ENCODE results near the gene LCN6. TPM values are rescaled to one million over a fixed set of nuclear protein-coding genes. Genes with fewer than 3 reads are reported as not detected.

Gene LCN6
- total and polyA plus RNA-seq, 10 of the 15 experiments (the other 5 are each of a cell fraction or from before 2014, with no cell fraction given): not detected

DNA sequence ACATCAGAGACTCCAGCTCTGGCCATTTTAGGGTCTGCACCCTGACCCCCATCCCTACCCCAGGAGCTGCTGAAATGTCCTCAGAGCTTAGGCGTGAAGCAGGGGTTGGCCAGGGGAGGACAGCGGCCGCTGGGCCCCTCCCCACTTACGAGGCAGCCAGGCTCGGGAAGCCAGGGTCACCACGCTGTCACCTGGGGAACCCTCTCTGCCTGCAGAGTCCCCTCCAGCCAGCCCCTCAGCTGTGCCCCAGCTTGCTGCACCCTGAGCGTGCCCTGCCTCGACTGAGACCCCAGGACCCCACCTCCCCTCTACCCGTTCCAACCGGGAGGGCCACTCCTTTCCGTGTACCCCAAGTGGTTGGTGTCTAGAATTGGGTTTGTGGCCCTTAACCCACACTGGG lies 8.3 kb downstream of the LCN6 start:
- intact Hi-C loops (cut with micrococcal nuclease; ENCODE audit: unreplicated experiment) (no loop called here), in situ Hi-C loops (cut with MboI) (no loop called here)
- Histone ChIP-seq H4K20me1 (ENCODE audit: control insufficient read depth, insufficient read depth) (no peaks in the 10 kb centered on the region), H2AFZ (ENCODE audit: control insufficient read depth, low read depth, low read length) (no peak overlapping the region), H3K9ac (ENCODE audit: control insufficient read depth, insufficient read depth, low read length) (no peak overlapping the region), H3K27ac (ENCODE audit: control insufficient read depth, insufficient read depth) (no peak overlapping the region), H3K27me3 (replicated peaks in 1 of 2; ENCODE audit: control insufficient read depth in 2 of 2, insufficient read depth in 2 of 2, low read length in 1 of 2) (peaks cover 0 to 8% of the 10 kb centered on the region in 2 experiments; a peak in 3 of 4 replicates), H3K9me3 (replicated peaks; ENCODE audit: control insufficient read depth, insufficient read depth, low read length) (no peaks in the 10 kb centered on the region), H3K36me3 (ENCODE audit: control insufficient read depth in 2 of 2, insufficient read depth in 2 of 2, low read length in 1 of 2) (no peaks in the 10 kb centered on the region), H3K79me2 (ENCODE audit: control insufficient read depth, insufficient read depth, low read length) (no peaks in the 10 kb centered on the region), H3K4me1 (ENCODE audit: control insufficient read depth, insufficient read depth, low read length) (peaks cover 15% of the 10 kb centered on the region), H3K4me2 (ENCODE audit: control insufficient read depth, insufficient read depth) (no peak overlapping the region), H3K4me3 (no peak overlapping the region)
- ChIA-PET RAD21 (ENCODE audit: unreplicated experiment) (no interaction called here), POLR2A (interaction anchor here (1.1 kb wide), 1 partner anchor 12 kb away, joined by 4 read pairs; no protein-coding TSS in a partner anchor), CTCF (no interaction called here), SMC1A (ENCODE audit: uncharacterized antibody, unreplicated experiment) (no interaction called here)
- 61% methylated on average over 11 of the region's 11 CpGs for WGBS (ENCODE audit: insufficient coverage, insufficient replicate concordance, low lambda C conversion rate, missing lambda C conversion rate)
- no peak for TF ChIP-seq ZNF622 (IDR thresholded peaks at IDR 0.05)
- TF ChIP-seq NR2C1 (IDR thresholded peaks at IDR 0.05): no peak
- no peak for TF ChIP-seq ZNF24 (IDR thresholded peaks at IDR 0.05)
- ATAC-seq (no peak), DNase-seq (ENCODE audit: low read depth, low spot score) (no peak), FAIRE-seq (no peak)
- BruUV-seq (replicated peaks): no TSS peak

DNA sequence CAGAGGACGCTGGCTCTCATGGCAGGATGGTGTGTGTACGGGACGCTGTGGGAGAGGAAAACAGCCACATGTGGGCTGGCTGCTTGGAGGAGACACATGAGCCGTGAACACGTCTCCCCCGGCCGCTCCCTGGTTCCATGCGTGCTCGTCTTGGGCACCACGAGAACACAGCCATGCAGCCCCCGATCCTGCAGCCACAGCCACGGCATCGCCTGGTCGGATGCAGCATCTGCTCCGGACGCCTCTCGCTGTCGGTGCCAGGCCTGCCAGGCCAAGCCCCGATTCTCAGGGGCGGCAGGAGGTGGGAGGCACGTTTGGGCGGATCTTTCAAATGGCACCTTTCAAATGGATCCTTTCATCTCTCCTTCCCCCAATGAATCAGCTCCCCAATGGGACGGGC lies 8.8 kb downstream of the LCN6 start:
- no peak for FAIRE-seq
- WGBS (ENCODE audit: insufficient coverage, insufficient replicate concordance, low lambda C conversion rate, missing lambda C conversion rate): 76% methylated on average over 23 of the region's 23 CpGs
- H4K20me1 ChIP-seq (ENCODE audit: control insufficient read depth, insufficient read depth): no peaks in the 10 kb centered on the region
- H3K79me2 ChIP-seq (ENCODE audit: control insufficient read depth, insufficient read depth, low read length): no peaks in the 10 kb centered on the region
- RAD21 ChIA-PET (ENCODE audit: unreplicated experiment): no interaction called here
- intact Hi-C loops (cut with micrococcal nuclease; ENCODE audit: unreplicated experiment) (no loop called here), in situ Hi-C loops (cut with MboI) (no loop called here)
- H3K27ac ChIP-seq (ENCODE audit: control insufficient read depth, insufficient read depth): no peak overlapping the region
- no peak overlapping the region for H3K4me2 ChIP-seq (ENCODE audit: control insufficient read depth, insufficient read depth)
- no peak overlapping the region for H3K9ac ChIP-seq (ENCODE audit: control insufficient read depth, insufficient read depth, low read length)
- H3K9me3 ChIP-seq (replicated peaks; ENCODE audit: control insufficient read depth, insufficient read depth, low read length): no peaks in the 10 kb centered on the region
- no peak for DNase-seq (ENCODE audit: low read depth, low spot score)
- no peak for ATAC-seq
- POLR2A ChIA-PET: interaction anchor here (1.1 kb wide), 1 partner anchor 11 kb away, joined by 4 read pairs; no protein-coding TSS in a partner anchor
- no peak overlapping the region for H3K4me3 ChIP-seq
- no peaks in the 10 kb centered on the region for H3K36me3 ChIP-seq (ENCODE audit: control insufficient read depth in 2 of 2, insufficient read depth in 2 of 2, low read length in 1 of 2)
- CTCF ChIA-PET: no interaction called here
- H2AFZ ChIP-seq (ENCODE audit: control insufficient read depth, low read depth, low read length): no peak overlapping the region
- SMC1A ChIA-PET (ENCODE audit: uncharacterized antibody, unreplicated experiment): no interaction called here
- no TSS peak for BruUV-seq (replicated peaks)
- H3K27me3 ChIP-seq (replicated peaks in 1 of 2; ENCODE audit: control insufficient read depth in 2 of 2, insufficient read depth in 2 of 2, low read length in 1 of 2): peaks cover 0 to 8% of the 10 kb centered on the region in 2 experiments; a peak in 3 of 4 replicates
- H3K4me1 ChIP-seq (ENCODE audit: control insufficient read depth, insufficient read depth, low read length): peaks cover 15% of the 10 kb centered on the region
- TF ChIP-seq ZNF207 (IDR thresholded peaks at IDR 0.05; ENCODE audit: borderline replicate concordance) (no peak), HCFC1 (IDR thresholded peaks at IDR 0.05; ENCODE audit: low read length) (no peak), TBL1XR1 (IDR thresholded peaks at IDR 0.05; ENCODE audit: low read depth, low read length) (no peak), RCOR1 (conservative IDR thresholded peaks at IDR 0.05; ENCODE audit: low read depth, low read length) (no peak), RAD21 (IDR thresholded peaks at IDR 0.05; ENCODE audit: insufficient read depth, low read depth, low read length) (no peak)
- TF ChIP-seq, protein P1, sequence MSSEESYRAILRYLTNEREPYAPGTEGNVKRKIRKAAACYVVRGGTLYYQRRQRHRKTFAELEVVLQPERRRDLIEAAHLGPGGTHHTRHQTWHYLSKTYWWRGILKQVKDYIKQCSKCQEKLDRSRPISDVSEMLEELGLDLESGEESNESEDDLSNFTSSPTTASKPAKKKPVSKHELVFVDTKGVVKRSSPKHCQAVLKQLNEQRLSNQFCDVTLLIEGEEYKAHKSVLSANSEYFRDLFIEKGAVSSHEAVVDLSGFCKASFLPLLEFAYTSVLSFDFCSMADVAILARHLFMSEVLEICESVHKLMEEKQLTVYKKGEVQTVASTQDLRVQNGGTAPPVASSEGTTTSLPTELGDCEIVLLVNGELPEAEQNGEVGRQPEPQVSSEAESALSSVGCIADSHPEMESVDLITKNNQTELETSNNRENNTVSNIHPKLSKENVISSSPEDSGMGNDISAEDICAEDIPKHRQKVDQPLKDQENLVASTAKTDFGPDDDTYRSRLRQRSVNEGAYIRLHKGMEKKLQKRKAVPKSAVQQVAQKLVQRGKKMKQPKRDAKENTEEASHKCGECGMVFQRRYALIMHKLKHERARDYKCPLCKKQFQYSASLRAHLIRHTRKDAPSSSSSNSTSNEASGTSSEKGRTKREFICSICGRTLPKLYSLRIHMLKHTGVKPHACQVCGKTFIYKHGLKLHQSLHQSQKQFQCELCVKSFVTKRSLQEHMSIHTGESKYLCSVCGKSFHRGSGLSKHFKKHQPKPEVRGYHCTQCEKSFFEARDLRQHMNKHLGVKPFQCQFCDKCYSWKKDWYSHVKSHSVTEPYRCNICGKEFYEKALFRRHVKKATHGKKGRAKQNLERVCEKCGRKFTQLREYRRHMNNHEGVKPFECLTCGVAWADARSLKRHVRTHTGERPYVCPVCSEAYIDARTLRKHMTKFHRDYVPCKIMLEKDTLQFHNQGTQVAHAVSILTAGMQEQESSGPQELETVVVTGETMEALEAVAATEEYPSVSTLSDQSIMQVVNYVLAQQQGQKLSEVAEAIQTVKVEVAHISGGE (CRISPR knock-in tag; IDR thresholded peaks at IDR 0.05): no peak
- TF ChIP-seq, protein P2, sequence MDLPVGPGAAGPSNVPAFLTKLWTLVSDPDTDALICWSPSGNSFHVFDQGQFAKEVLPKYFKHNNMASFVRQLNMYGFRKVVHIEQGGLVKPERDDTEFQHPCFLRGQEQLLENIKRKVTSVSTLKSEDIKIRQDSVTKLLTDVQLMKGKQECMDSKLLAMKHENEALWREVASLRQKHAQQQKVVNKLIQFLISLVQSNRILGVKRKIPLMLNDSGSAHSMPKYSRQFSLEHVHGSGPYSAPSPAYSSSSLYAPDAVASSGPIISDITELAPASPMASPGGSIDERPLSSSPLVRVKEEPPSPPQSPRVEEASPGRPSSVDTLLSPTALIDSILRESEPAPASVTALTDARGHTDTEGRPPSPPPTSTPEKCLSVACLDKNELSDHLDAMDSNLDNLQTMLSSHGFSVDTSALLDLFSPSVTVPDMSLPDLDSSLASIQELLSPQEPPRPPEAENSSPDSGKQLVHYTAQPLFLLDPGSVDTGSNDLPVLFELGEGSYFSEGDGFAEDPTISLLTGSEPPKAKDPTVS (IDR thresholded peaks at IDR 0.05; ENCODE audit: low read depth, low read length): no peak
- TF ChIP-seq, protein P3, sequence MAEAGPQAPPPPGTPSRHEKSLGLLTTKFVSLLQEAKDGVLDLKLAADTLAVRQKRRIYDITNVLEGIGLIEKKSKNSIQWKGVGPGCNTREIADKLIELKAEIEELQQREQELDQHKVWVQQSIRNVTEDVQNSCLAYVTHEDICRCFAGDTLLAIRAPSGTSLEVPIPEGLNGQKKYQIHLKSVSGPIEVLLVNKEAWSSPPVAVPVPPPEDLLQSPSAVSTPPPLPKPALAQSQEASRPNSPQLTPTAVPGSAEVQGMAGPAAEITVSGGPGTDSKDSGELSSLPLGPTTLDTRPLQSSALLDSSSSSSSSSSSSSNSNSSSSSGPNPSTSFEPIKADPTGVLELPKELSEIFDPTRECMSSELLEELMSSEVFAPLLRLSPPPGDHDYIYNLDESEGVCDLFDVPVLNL (IDR thresholded peaks at IDR 0.05; ENCODE audit: low read depth, low read length): no peak
- TF ChIP-seq, protein P4, sequence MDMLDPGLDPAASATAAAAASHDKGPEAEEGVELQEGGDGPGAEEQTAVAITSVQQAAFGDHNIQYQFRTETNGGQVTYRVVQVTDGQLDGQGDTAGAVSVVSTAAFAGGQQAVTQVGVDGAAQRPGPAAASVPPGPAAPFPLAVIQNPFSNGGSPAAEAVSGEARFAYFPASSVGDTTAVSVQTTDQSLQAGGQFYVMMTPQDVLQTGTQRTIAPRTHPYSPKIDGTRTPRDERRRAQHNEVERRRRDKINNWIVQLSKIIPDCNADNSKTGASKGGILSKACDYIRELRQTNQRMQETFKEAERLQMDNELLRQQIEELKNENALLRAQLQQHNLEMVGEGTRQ (IDR thresholded peaks at IDR 0.05; ENCODE audit: borderline replicate concordance, low read depth, low read length): no peak
